ENCODE data around the gene F2R. TPM values are rescaled to one million over a fixed set of nuclear protein-coding genes. Genes with fewer than 3 reads are reported as not detected.

F2R gene
- total and polyA plus RNA-seq, 10 of the 15 experiments (the other 5 are each of a cell fraction or from before 2014, with no cell fraction given): 1.8 to 75.4 (median 8.0) TPM

- no peak for TF ChIP-seq CHD4 (IDR thresholded peaks at IDR 0.05)
- no peak for TF ChIP-seq BCL3 (IDR thresholded peaks at IDR 0.05; ENCODE audit: borderline replicate concordance, insufficient read depth, low read depth, low read length, poor library complexity, severe bottlenecking)
- no peak for TF ChIP-seq MLLT1 (IDR thresholded peaks at IDR 0.05)
- no peak for TF ChIP-seq CBX3 (IDR thresholded peaks at IDR 0.05; ENCODE audit: borderline replicate concordance, low read depth)
- no peak for TF ChIP-seq ZNF207 (IDR thresholded peaks at IDR 0.05; ENCODE audit: borderline replicate concordance)
- no peak for TF ChIP-seq ZNF622 (IDR thresholded peaks at IDR 0.05)
Observed at GRCh38 chr5:76718880-76719279, 3.0 kb downstream of the F2R start (continued).

- ChIA-PET POLR2A (interaction anchor here (6.2 kb wide), 1 partner anchor 15 kb away, joined by 144 read pairs; no protein-coding TSS in a partner anchor), RAD21 (ENCODE audit: unreplicated experiment) (interaction anchor here (0.7 to 11.7 kb wide), 7 partner anchors 9 to 177 kb away, joined by 3 to 254 read pairs (median 3); no protein-coding TSS in a partner anchor), CTCF (interaction anchor here (0.6 to 7.7 kb wide), 5 partner anchors 16 to 318 kb away, joined by 3 to 153 read pairs (median 4); partner anchors contain the start of gene IQGAP2), SMC1A (ENCODE audit: uncharacterized antibody, unreplicated experiment) (interaction anchor here (1.1 to 14.6 kb wide), 9 partner anchors 9 to 120 kb away, joined by 3 to 206 read pairs (median 6); no protein-coding TSS in a partner anchor)
- Histone ChIP-seq H4K20me1 (ENCODE audit: control insufficient read depth, insufficient read depth) (no peaks in the 10 kb centered on the region), H3K9me3 (replicated peaks; ENCODE audit: control insufficient read depth, insufficient read depth, low read length) (no peaks in the 10 kb centered on the region; the same call in 2 of the 3 replicates), H3K27me3 (replicated peaks in 1 of 2; ENCODE audit: control insufficient read depth in 2 of 2, insufficient read depth in 2 of 2, low read length in 1 of 2) (peaks cover 0 to 8% of the 10 kb centered on the region in 2 experiments; a peak in 2 of 4 replicates), H2AFZ (ENCODE audit: control insufficient read depth, low read depth, low read length) (no peak overlapping the region), H3K36me3 (ENCODE audit: control insufficient read depth in 2 of 2, insufficient read depth in 2 of 2, low read length in 1 of 2) (no peaks in the 10 kb centered on the region), H3K4me2 (ENCODE audit: control insufficient read depth, insufficient read depth) (peak overlapping the region; percentile 10), H3K4me1 (ENCODE audit: control insufficient read depth, insufficient read depth, low read length) (peaks cover 18% of the 10 kb centered on the region), H3K79me2 (ENCODE audit: control insufficient read depth, insufficient read depth, low read length) (no peaks in the 10 kb centered on the region), H3K9ac (ENCODE audit: control insufficient read depth, insufficient read depth, low read length) (no peak overlapping the region), H3K4me3 (0 out of 2 replicates have a peak overlapping the region, but pooled peaks have one; percentile 1), H3K27ac (ENCODE audit: control insufficient read depth, insufficient read depth) (no peak overlapping the region)
- WGBS (ENCODE audit: insufficient coverage, insufficient replicate concordance, low lambda C conversion rate, missing lambda C conversion rate): 28% methylated on average over 10 of the region's 10 CpGs
- no TSS peak for BruUV-seq (replicated peaks)
- FAIRE-seq (peak; percentile 84), DNase-seq (ENCODE audit: low read depth, low spot score) (no peak), ATAC-seq (peak; percentile 87)
- in situ Hi-C loops (cut with MboI): no loop called here
- intact Hi-C loops (cut with micrococcal nuclease; ENCODE audit: unreplicated experiment): loop anchor here (1.0 kb wide), 2 partner anchors 12 to 16 kb away; no protein-coding TSS in a partner anchor
- TF ChIP-seq RUNX3 (IDR thresholded peaks at IDR 0.05; ENCODE audit: low read length) (peak; percentile 72), SP1 (IDR thresholded peaks at IDR 0.05; ENCODE audit: low read depth, low read length) (peak; percentile 41), MLLT1 (IDR thresholded peaks at IDR 0.05) (peak; percentile 96), ZNF274 (IDR thresholded peaks at IDR 0.05; ENCODE audit: insufficient read depth, insufficient read length) (no peak), NBN (IDR thresholded peaks at IDR 0.05) (peak; percentile 88), IRF4 (IDR thresholded peaks at IDR 0.05; ENCODE audit: low read depth, low read length) (peak; percentile 78; the same call in 1 of the 2 replicates), EP300 (IDR thresholded peaks at IDR 0.05; ENCODE audit: borderline replicate concordance in 1 of 2, control insufficient read depth in 1 of 2, low read depth in 2 of 2, low read length in 2 of 2) (peak; percentile 79 to 82; a peak in 2 of 4 replicates), RELB (IDR thresholded peaks at IDR 0.05; ENCODE audit: low read depth) (peak; percentile 83; the same call in 1 of the 2 replicates), IKZF2 (IDR thresholded peaks at IDR 0.05) (peak; percentile 84 to 90), ZNF384 (IDR thresholded peaks at IDR 0.05; ENCODE audit: borderline replicate concordance, low read depth, low read length) (peak; percentile 84)
Observed at GRCh38 chr5:76720988-76721569, 5.2 kb downstream of the F2R start.
